ENCODE measurements around the gene SLC30A5.
A peak's percentile ranks its signal among the peaks of the same experiment; 100 is the strongest.
"Not testable (repeated sequence)": the region's sequence is repeated elsewhere in the genome, so short reads cannot be mapped to it uniquely, and the experiment has no call there.

SLC30A5 gene

DNA sequence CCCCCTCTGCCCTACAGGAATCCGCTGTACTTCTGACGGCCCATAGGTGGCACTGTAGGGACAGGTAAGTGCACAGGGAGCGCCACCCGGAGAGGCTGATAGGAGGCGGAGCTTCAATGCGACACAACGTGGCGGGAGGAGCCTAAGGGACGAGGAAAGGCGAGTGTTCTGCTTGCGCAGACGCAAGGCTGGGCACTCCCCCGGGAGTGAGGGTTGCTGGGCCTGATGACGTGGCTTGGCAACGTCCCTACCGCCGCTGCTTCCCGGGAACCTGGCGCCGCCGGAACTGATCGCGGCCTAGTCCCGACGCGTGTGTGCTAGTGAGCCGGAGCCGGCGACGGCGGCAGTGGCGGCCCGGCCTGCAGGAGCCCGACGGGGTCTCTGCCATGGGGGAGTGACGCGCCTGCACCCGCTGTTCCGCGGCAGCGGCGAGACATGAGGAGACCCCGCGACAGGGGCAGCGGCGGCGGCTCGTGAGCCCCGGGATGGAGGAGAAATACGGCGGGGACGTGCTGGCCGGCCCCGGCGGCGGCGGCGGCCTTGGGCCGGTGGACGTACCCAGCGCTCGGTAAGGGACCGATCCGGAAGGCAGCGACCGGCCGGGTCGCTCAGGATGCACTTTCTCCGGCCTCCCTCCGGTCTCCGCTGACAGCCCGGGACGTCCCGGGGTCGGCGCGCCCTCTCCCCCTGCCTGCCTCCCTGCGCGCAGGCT is at the start of gene SLC30A5:
TSS of gene SLC30A5 (plus strand) at position 244 of the 712 bp plus-strand sequence. CDS start at position 486, 242 bp downstream.
- peak; percentile 87 to 97 (median 96) for DNase-seq (ENCODE audit: low read depth in 4 of 4, low spot score in 1 of 4)

GRCh38 chr5:69045213-69045612 is 48.6 kb upstream of the SLC30A5 start:
- DNase-seq (ENCODE audit: low read depth in 4 of 4, low spot score in 1 of 4) = not testable (repeated sequence)

- DNase-seq (ENCODE audit: low read depth in 4 of 4, low spot score in 1 of 4) = no peak
Observed at GRCh38 chr5:69046375-69046957, 47.3 kb upstream of the SLC30A5 start.

DNA sequence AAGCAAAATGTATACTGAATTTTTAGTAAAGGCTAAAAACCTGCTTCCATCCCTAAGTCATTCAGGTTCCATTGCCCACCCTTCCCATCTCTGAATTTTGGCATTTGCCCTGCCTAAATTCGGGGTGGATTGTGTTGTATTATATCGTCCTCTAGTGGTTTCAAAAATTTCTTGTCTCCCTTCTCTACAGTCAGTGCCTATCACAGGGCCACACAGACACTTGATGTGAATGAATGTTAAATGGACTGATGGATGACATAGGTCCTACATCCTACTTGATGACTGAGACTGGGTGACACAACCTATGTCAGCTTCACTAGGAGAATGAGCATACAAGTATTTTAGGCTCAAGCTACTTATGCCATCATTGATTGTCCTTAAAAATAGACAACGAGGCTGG is 45.6 kb upstream of the SLC30A5 start:
- no peak for DNase-seq (ENCODE audit: low read depth in 4 of 4, low spot score in 1 of 4)

GRCh38 chr5:69049151-69049550 is 44.7 kb upstream of the SLC30A5 start:
- no peak for DNase-seq (ENCODE audit: low read depth in 4 of 4, low spot score in 1 of 4)

- no peak for DNase-seq (ENCODE audit: low read depth in 4 of 4, low spot score in 1 of 4)
Observed at GRCh38 chr5:69049796-69050195, 44.0 kb upstream of the SLC30A5 start.

DNA sequence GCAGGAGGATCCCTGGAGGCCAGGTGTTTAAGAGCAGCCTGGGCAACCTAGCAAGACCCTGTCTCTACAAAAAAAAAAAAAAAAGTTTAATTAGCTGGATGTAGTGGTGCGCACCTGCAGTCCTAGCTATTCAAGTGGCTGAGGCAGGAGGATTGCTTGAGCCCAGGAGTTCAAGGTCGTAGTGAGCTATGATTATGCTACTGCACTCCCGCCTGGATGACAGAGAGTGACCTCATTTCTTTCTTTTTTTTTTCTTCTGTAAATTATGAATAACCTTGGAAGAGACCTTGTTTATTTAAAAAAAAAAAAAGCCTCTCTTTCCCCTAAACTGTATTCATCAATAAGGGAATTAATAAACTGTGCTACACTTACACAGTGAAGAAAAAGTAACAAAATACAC is 43.6 kb upstream of the SLC30A5 start:
- no peak for DNase-seq (ENCODE audit: low read depth in 4 of 4, low spot score in 1 of 4)

GRCh38 chr5:69052181-69052580 is 41.6 kb upstream of the SLC30A5 start:
- DNase-seq (ENCODE audit: low read depth in 4 of 4, low spot score in 1 of 4) = no peak

GRCh38 chr5:69074664-69075521 is 18.9 kb upstream of the SLC30A5 start:
- DNase-seq (ENCODE audit: low read depth in 4 of 4, low spot score in 1 of 4) = no peak

DNA sequence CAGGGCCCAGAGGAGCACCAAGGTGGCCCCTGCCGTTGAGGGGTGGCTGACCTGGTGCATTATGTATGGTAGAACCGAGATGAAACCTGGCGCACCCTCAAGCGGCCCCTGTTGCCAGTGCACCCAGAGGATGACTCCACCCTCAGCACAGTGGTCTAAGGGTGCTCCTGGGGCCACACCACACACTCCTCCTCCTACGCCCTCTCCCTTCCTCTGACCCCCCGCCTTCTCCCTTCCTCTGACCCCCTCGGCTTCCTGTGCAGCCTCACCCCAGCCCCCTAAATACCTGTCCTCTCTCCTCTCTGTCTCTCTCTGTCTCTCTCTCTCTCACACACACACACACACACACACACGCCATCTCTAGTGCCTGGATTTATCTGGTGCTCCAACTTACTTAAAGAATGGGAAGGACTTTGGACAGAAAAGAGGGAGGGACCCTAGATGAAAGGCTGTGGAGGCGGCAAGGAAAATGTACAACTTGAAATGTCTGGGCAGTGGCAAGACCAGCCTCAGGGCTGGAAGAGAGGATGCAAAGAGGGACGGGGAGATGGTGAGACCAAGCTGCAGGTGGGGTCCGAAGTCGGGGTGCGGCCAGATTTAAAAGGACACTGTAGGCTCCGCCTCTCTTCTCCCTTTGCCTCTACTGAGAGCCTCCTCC is 18.2 kb upstream of the SLC30A5 start:
- no peak for DNase-seq (ENCODE audit: low read depth in 4 of 4, low spot score in 1 of 4)

DNA sequence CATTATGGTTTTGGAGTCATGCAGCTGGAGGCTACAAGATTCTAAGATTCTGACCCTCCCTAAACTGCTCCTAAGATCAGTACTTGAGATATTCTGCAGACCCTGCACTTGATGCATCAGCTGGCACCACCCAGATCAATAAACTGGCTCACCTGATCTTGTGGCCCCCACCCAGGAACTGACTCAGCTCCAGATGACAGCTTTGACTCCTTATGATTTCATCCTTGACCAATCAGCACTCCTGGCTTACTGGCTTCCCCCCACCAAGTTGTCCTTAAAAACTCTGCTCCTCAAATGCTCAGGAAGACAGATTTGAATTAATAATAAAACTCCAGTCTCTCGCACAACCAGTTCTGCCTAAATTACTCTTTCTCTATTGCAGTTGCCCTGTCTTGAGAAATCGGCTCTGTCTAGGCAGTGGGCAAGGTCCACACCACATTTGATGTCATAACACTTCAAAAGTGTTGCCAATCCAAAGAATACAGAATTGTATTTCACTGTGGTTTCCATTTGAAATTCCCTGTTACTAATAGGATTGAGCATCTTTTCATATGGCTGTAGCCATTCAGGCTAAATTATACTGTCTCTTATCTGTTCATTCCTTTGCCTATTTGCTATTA is 14.8 kb upstream of the SLC30A5 start:
- no peak for DNase-seq (ENCODE audit: low read depth in 4 of 4, low spot score in 1 of 4)

- no peak for DNase-seq (ENCODE audit: low read depth in 4 of 4, low spot score in 1 of 4)
Observed at GRCh38 chr5:69079556-69079955, 14.3 kb upstream of the SLC30A5 start.

GRCh38 chr5:69083412-69083811 is 10.4 kb upstream of the SLC30A5 start:
- DNase-seq (ENCODE audit: low read depth in 4 of 4, low spot score in 1 of 4) = no peak

GRCh38 chr5:69084195-69084594 is 9.6 kb upstream of the SLC30A5 start:
- DNase-seq (ENCODE audit: low read depth in 4 of 4, low spot score in 1 of 4) = no peak

DNA sequence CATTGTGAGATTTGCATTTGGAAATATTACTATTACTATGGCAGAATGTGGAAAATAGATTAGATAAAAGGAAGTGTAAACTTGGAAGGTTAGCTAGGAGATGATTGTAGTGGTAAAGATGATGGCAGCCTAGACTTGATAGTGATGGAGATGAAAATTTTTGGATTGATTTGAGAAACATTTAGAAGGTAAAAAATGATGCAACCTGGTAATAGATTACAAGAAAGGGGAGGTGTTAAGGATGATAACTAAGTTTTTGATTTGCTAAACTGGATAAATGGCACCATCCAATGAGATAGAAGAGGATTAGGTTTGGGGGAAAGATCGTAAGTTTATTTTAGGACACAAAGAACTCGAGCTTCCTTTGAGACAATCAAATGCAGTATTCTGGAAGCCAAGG is 8.9 kb upstream of the SLC30A5 start:
- DNase-seq (ENCODE audit: low read depth in 4 of 4, low spot score in 1 of 4) = no peak

DNA sequence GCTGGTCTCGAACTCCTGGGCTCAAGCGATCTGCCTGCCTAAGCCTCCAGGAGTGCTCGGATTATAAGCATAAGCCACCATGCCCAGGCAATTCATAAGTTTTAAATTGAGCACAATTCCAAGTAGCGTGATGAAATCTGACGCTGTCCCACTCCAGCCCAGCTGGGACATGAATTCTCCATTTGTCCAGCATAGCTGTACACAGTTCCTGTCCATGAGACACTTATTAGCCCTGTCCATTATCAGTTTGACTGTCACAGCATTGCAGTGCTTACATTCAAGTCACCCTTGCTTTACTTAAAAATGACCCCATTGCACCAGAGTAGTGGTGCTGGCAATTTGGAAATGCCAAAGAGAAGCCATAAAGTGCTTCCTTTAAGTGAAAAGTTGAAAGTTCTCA is 7.6 kb upstream of the SLC30A5 start:
- no peak for DNase-seq (ENCODE audit: low read depth in 4 of 4, low spot score in 1 of 4)

- DNase-seq (ENCODE audit: low read depth in 4 of 4, low spot score in 1 of 4) = not testable (repeated sequence)
Observed at GRCh38 chr5:69088006-69088405, 5.8 kb upstream of the SLC30A5 start.

DNA sequence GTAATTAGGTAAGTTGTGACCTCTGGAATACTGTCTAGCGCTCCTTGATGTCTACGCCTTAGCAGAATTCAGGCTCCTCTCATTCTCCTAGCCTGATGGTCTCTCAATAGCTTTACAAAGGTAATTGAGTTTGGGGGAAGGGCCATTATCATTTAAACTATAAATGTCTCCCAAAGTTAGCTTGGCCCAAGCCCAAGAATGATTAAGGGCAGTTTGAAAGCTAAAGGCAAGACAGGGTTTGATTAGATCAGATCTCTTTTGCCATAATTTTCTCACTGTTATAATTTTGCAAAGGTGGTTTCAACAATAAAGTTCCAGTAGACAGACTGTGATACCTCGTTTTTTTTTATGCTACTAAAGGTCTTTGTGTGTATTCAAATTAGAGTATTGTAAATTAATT is 3.7 kb upstream of the SLC30A5 start:
- DNase-seq (ENCODE audit: low read depth in 4 of 4, low spot score in 1 of 4) = no peak

DNA sequence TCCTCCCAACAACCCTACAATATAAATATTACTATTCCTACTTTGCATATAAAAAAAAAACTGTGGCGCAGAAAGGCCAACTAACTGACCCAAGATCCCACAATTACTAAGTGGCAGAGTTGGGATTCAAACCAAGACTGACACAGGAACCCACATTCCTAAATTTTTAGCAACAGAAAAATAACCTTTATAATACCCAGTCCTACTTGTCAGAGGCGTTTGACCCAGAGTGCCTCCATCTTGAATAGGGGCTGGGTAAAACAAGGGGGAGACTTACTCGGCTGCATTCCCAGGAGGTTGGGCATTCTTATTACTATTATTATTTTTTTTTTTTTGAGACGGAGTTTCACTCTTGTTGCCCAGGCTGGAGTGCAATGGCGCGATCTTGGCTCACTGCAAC is 2.0 kb upstream of the SLC30A5 start:
- no peak for DNase-seq (ENCODE audit: low read depth in 4 of 4, low spot score in 1 of 4)

GRCh38 chr5:69092969-69093368 is 845 bp upstream of the SLC30A5 start:
- no peak for DNase-seq (ENCODE audit: low read depth in 4 of 4, low spot score in 1 of 4)

DNA sequence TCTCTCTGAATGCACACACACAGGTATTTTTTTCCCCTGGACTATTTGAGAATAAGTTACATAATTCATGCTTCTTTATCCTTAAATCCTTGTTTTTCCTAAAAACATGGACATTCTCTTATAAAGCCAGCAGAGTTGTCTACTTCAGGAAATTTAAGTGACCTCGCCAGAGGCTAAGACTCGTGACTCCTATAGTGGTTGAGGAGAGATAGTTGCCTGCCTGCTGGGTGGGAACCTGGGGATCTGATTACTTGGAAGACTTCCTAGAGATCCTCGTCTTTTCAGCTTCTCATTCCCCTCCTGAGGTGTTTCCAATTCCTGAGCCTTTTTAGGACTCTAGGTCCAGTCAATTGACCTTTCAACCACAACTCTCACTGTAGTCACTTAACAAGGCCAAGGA is 5.5 kb downstream of the SLC30A5 start:
- no peak for DNase-seq (ENCODE audit: low read depth in 4 of 4, low spot score in 1 of 4)
